ENCODE measurements around the gene CDHR2. TPM values are rescaled to one million over a fixed set of nuclear protein-coding genes. Genes with fewer than 3 reads are reported as not detected.

The CDHR2 gene
- total and polyA plus RNA-seq, 2 of the 13 experiments (the other 11 are each of a cell fraction or from before 2014, with no cell fraction given): 17.9 to 20.9 TPM

DNA sequence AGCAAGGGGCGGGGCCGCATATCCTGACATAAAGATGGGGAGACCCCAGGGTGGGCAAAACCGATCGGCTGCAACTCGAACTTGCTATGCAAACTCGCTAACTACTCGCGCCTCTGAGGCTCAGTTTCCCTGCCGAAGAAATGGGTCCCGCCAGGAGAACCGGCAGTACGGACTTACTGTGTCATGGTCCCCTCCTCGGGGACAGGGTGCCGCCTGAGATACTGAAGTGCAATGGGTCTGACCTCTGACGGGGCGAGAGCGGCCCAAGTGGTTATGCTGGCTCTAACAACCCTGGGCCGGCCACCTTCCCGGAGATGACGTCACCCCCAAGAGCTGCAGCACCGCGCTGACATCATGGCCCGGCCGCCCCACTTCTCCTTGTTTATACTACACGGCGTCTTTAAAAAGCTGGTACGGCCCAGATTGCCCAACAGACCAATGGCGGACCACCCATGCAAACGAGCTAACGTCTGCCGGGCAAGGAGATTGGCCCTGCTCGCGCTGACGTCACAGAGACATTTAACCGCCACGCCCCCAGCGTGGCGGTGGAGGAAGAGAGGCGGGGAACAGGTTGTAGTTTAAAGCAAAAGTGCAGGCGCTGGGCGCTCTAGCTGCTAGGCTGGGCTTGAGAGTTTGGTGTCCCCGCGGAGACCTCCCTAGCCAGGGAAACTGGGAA, 11.4 kb upstream of the CDHR2 start (continued):
- TF ChIP-seq, protein P1, sequence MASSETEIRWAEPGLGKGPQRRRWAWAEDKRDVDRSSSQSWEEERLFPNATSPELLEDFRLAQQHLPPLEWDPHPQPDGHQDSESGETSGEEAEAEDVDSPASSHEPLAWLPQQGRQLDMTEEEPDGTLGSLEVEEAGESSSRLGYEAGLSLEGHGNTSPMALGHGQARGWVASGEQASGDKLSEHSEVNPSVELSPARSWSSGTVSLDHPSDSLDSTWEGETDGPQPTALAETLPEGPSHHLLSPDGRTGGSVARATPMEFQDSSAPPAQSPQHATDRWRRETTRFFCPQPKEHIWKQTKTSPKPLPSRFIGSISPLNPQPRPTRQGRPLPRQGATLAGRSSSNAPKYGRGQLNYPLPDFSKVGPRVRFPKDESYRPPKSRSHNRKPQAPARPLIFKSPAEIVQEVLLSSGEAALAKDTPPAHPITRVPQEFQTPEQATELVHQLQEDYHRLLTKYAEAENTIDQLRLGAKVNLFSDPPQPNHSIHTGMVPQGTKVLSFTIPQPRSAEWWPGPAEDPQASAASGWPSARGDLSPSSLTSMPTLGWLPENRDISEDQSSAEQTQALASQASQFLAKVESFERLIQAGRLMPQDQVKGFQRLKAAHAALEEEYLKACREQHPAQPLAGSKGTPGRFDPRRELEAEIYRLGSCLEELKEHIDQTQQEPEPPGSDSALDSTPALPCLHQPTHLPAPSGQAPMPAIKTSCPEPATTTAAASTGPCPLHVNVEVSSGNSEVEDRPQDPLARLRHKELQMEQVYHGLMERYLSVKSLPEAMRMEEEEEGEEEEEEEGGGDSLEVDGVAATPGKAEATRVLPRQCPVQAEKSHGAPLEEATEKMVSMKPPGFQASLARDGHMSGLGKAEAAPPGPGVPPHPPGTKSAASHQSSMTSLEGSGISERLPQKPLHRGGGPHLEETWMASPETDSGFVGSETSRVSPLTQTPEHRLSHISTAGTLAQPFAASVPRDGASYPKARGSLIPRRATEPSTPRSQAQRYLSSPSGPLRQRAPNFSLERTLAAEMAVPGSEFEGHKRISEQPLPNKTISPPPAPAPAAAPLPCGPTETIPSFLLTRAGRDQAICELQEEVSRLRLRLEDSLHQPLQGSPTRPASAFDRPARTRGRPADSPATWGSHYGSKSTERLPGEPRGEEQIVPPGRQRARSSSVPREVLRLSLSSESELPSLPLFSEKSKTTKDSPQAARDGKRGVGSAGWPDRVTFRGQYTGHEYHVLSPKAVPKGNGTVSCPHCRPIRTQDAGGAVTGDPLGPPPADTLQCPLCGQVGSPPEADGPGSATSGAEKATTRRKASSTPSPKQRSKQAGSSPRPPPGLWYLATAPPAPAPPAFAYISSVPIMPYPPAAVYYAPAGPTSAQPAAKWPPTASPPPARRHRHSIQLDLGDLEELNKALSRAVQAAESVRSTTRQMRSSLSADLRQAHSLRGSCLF (CRISPR knock-in tag; IDR thresholded peaks at IDR 0.05; ENCODE audit: borderline replicate concordance): 0 out of 2 replicates have a peak, but pooled peaks have one; percentile 17
- TF ChIP-seq, protein P2, sequence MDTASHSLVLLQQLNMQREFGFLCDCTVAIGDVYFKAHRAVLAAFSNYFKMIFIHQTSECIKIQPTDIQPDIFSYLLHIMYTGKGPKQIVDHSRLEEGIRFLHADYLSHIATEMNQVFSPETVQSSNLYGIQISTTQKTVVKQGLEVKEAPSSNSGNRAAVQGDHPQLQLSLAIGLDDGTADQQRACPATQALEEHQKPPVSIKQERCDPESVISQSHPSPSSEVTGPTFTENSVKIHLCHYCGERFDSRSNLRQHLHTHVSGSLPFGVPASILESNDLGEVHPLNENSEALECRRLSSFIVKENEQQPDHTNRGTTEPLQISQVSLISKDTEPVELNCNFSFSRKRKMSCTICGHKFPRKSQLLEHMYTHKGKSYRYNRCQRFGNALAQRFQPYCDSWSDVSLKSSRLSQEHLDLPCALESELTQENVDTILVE (CRISPR knock-in tag; IDR thresholded peaks at IDR 0.05): 0 out of 2 replicates have a peak, but pooled peaks have one; percentile 9
- TF ChIP-seq, protein P3, sequence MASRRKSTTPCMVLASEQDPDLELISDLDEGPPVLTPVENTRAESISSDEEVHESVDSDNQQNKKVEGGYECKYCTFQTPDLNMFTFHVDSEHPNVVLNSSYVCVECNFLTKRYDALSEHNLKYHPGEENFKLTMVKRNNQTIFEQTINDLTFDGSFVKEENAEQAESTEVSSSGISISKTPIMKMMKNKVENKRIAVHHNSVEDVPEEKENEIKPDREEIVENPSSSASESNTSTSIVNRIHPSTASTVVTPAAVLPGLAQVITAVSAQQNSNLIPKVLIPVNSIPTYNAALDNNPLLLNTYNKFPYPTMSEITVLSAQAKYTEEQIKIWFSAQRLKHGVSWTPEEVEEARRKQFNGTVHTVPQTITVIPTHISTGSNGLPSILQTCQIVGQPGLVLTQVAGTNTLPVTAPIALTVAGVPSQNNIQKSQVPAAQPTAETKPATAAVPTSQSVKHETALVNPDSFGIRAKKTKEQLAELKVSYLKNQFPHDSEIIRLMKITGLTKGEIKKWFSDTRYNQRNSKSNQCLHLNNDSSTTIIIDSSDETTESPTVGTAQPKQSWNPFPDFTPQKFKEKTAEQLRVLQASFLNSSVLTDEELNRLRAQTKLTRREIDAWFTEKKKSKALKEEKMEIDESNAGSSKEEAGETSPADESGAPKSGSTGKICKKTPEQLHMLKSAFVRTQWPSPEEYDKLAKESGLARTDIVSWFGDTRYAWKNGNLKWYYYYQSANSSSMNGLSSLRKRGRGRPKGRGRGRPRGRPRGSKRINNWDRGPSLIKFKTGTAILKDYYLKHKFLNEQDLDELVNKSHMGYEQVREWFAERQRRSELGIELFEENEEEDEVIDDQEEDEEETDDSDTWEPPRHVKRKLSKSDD (CRISPR knock-in tag; IDR thresholded peaks at IDR 0.05; ENCODE audit: low read depth): peak; percentile 91
- TF ChIP-seq, protein P4, sequence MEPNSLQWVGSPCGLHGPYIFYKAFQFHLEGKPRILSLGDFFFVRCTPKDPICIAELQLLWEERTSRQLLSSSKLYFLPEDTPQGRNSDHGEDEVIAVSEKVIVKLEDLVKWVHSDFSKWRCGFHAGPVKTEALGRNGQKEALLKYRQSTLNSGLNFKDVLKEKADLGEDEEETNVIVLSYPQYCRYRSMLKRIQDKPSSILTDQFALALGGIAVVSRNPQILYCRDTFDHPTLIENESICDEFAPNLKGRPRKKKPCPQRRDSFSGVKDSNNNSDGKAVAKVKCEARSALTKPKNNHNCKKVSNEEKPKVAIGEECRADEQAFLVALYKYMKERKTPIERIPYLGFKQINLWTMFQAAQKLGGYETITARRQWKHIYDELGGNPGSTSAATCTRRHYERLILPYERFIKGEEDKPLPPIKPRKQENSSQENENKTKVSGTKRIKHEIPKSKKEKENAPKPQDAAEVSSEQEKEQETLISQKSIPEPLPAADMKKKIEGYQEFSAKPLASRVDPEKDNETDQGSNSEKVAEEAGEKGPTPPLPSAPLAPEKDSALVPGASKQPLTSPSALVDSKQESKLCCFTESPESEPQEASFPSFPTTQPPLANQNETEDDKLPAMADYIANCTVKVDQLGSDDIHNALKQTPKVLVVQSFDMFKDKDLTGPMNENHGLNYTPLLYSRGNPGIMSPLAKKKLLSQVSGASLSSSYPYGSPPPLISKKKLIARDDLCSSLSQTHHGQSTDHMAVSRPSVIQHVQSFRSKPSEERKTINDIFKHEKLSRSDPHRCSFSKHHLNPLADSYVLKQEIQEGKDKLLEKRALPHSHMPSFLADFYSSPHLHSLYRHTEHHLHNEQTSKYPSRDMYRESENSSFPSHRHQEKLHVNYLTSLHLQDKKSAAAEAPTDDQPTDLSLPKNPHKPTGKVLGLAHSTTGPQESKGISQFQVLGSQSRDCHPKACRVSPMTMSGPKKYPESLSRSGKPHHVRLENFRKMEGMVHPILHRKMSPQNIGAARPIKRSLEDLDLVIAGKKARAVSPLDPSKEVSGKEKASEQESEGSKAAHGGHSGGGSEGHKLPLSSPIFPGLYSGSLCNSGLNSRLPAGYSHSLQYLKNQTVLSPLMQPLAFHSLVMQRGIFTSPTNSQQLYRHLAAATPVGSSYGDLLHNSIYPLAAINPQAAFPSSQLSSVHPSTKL (CRISPR knock-in tag; IDR thresholded peaks at IDR 0.05): 0 out of 2 replicates have a peak, but pooled peaks have one; percentile 16
- no peak for TF ChIP-seq MLLT10 (CRISPR knock-in tag; IDR thresholded peaks at IDR 0.05)
- TF ChIP-seq ZNF644 (CRISPR knock-in tag; IDR thresholded peaks at IDR 0.05; ENCODE audit: low read depth): no peak
- TF ChIP-seq ZEB1 (IDR thresholded peaks at IDR 0.05; ENCODE audit: insufficient replicate concordance, low read depth): peak; percentile 54
- TF ChIP-seq POGZ (CRISPR knock-in tag; IDR thresholded peaks at IDR 0.05): peak; percentile 27; the same call in 1 of the 2 replicates
- peak; percentile 81 for TF ChIP-seq ASH2L (IDR thresholded peaks at IDR 0.05; ENCODE audit: insufficient read length, low read depth, low read length)
- TF ChIP-seq ZBTB21 (CRISPR knock-in tag; IDR thresholded peaks at IDR 0.05): peak; percentile 99
- 0 out of 2 replicates have a peak, but pooled peaks have one; percentile 75 for TF ChIP-seq ZSCAN20 (CRISPR knock-in tag; IDR thresholded peaks at IDR 0.05; ENCODE audit: borderline replicate concordance)

Data from HepG2 (cell line).